HG02623 (cell line): ENCODE measurements around the gene FLYWCH2.
A peak's percentile ranks its signal among the peaks of the same experiment; 100 is the strongest.

ENCODE experiments used
- ATAC-seq: cut with Tn5 transposase; IDR thresholded peaks from one replicate; pipeline ENCODE4 v1.9.1; 2021; ENCODE audit warnings: moderate library complexity; ENCODE audit not compliant: unreplicated experiment

FLYWCH2 gene, protein sequence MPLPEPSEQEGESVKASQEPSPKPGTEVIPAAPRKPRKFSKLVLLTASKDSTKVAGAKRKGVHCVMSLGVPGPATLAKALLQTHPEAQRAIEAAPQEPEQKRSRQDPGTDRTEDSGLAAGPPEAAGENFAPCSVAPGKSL

GRCh38 chr16:2882650-2883457 is at the start of gene FLYWCH2:
Gene FLYWCH2, plus strand, starts transcription at chr16:2883215. Its CDS starts 13,235 bp downstream, at chr16:2896450.
- peak; percentile 90 for ATAC-seq

DNA sequence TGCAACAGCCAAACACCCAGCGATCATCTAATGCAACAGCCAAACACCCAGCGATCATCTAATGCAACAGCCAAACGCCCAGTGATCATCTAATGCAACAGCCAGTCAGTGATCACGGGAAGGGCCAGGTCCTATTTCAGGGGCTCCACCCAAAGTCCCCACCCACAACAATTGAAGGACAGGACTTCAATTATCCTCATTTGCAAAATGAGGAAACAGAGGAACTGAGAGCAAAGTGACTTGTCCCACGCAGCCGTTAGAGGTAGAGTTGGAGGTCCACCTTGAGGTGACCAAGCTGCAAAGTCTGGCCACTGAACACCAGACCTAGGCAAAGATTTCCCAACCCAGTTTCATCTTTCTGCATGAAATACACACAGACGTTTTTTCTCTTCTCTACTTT is 49.2 kb upstream of the FLYWCH2 start:
- ATAC-seq: no peak

DNA sequence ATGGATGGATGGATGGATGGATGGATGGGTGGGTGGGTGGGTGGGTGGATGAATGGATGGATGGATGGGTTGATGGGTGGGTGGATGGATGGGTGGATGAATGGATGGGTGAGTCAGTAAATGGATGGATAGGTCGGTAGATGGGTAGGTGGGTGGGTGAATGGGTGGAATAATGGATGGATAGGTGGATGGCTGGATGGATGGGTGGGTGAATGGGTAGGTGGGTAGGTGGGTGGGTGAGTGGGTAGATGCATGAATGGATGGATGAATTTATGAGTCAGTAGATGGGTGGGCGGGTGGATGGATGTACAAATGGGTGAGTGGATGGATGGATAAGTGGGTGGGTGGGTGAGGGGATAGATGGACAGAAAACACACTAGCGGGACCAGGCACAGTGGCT is 48.0 kb upstream of the FLYWCH2 start:
- ATAC-seq: no peak

DNA sequence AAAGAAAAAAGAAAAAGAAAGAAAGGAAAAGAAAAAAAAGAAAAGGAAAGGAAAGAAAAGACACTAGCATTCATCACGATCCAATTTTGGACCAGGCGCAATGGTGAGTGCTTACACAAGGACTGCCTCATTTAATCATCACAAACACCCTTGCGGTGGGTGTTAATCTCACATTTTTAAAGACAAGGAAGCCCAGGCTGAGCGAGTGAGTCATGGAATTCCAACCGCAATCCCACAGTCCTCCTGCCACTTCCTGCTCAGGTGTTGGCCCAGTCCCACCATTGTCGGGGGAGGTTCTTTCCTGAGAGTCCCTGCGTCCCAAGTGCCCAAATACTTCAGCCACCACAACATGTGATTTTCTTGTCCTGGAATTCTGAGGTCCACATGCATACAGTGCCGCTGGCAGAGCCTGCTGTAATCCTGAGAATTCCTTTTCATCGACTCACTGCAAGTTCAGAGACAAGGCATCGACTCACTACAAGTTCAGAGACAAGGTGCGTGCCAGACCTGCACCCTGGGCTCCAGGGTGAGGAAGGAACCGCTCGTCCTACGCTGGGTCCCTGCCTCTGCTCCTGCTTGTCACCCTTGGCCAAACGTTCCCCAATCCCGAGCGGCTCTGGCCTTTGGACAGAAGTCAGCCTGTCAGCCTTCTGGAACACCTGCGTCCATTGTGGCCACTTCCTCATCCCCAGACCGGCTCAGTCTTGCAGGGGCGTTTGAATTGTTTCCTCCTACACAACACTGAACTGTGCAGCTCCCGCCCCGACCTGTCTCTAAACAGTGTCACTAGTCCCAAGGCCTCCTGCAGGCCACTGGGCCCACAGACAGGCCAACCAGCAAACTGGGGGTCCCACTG is 47.1 kb upstream of the FLYWCH2 start:
- ATAC-seq: no peak

- no peak for ATAC-seq
These were observed 46.1 kb upstream of the FLYWCH2 start for GRCh38 chr16:2836646-2837508.

- no peak for ATAC-seq
These were observed 44.1 kb upstream of the FLYWCH2 start for GRCh38 chr16:2838928-2839327.

GRCh38 chr16:2839650-2840450 is 43.2 kb upstream of the FLYWCH2 start:
- ATAC-seq: no peak

GRCh38 chr16:2840914-2841313 is 42.1 kb upstream of the FLYWCH2 start:
- ATAC-seq: no peak

DNA sequence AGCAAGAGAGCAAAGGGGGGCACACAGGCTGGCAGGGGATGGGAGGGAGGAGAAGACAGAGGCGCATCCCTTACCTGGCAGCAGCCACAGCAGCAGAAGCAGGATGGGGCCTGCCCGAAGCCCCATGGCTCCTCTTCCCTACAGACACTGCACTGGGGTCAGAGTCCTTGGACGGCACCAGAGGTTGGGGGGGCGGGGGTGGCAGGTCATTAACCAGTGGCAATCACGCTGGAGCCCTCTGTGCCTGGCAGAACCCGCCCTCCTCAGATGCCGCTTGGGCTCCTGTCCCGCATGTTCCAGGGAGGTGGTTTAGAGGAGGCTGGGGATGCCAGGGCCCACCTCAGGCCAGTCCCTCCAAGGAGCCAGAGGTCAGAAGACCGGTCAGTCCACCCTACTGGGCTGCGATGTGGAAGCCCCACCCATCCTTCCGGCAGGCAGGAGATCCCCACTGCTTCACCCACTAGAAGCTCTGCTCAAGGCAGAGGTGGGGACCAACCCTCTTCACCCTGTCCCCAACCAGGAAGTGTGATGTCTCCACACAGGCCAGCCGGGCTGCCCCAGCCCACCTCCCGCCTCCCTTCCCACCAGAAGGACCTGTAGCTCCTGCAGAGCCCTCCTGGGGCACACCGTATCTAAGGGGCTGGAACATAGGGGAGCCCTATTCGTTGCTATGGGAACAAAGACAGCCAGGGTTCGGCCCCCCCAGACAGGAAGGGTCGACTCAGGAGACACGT is 41.2 kb upstream of the FLYWCH2 start:
- no peak for ATAC-seq

GRCh38 chr16:2842340-2843000 is 40.5 kb upstream of the FLYWCH2 start:
- ATAC-seq: no peak

GRCh38 chr16:2843526-2843925 is 39.5 kb upstream of the FLYWCH2 start:
- ATAC-seq: no peak

DNA sequence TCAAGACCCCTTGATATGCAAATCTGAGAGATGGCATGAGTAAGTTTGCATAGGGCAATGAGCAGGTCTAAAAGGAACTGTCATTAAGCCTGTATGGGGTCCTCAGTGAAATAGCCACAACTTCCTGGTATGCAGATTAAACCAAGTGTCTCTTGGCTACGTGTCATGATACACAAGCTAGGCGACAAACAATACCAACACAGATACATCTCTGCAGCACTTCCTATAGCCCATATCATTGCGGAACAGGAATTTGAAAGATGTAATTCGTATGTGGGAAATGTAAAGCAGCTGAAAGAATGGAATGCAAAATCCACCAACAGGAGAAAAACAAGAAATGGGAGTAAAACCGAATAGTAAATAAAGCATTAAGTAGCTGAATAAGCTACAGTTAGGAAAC is 37.9 kb upstream of the FLYWCH2 start:
- no peak for ATAC-seq

- ATAC-seq: no peak
These were observed 36.3 kb upstream of the FLYWCH2 start for GRCh38 chr16:2846511-2847310.

GRCh38 chr16:2848933-2849725 is 33.9 kb upstream of the FLYWCH2 start:
- no peak for ATAC-seq

DNA sequence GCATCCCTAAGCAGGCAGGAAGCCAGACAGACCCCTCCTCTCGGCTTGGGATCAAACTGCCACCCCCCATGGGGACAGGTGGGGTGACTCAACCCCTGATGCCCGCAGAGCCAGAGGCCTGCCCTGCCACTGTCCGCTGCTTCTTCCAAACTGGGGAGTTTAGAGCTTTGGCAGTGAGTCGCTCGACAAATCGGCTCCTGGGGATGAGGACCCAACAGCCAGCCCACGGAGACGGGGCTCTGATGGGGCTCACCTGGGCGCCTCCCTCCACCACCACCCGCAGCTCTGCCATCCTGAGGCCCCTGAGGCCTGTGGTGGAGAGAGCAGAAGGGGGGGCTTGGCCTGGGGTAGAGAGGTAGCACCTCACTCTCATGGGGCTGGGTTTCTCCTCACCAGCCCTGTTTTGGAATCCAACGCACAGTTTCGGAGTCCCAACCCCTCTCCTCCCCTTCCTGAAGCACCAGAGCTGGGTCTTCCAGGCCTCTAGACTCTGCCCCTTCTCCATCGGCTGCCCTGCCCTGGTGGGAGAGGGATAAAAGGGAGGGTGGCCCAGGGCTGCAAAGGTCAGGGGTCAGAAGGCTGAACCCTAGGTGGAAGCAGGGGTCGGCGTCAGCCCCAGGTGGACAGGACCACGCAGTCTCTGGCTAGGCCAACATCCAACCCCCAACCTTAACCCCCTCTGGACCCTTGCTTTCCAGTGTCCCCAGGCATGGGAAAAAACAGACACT is 30.8 kb upstream of the FLYWCH2 start:
- no peak for ATAC-seq

DNA sequence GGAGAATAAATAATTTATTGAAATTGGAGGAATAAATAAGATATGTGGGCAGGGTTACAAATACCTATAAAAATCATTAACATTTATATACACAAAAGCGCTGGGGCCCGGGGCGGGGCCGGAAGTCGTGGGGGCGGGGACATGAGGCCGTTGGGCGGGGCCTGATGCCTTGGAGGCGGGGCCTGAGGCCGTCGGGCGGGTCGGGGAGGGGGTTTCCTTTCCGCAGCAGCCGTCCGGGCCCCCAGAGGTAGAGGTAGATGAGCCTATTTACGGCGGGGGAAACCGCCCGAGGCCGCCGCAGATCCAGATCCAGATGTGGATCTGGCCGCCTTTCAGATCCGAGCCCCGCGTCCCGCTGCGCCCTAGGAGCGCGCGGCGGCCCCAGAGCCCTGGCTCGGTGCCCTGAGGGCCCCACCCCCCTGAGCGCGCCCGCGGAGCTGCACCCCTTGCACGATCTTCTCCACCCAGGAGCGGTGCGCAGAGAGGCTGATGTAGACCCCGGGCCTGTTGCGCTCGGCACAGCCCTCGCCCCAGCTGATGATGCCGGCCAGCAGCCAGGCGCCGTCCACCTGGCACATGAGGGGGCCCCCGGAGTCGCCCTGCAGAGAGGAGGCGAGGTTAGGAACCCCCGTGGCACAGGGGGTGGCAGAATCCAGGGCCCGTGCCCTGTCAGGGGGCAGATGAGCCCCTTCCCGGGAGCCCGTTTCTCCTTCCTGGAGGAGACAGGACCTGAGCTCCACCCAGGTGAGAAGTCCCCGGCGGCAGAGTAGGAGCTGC is 30.1 kb upstream of the FLYWCH2 start:
- ATAC-seq: no peak
